Measurements from ENCODE around the gene BTBD9.

BTBD9 gene

GRCh38 chr6:38423746-38424145 lies 216.0 kb downstream of the BTBD9 start:
- no peak for DNase-seq

DNA sequence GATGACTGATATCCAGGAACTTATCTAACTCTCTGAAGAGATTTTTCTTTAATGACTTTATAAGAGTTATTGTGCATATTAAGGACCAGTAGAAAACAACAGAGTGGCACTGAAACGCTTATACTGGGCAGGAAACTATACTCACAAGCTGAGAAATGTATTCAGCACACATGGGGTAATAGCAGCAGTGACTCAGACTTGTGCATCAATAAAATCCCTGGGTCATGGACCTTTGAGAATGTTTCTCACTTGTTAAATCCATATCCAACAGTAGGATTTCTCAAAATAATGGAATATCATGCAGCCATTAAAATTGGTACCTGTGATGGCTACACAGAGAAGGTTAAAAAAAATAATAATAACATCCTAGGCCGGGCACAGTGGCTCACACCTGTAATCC lies 219.5 kb downstream of the BTBD9 start:
- no peak for DNase-seq

GRCh38 chr6:38417521-38417920 lies 222.2 kb downstream of the BTBD9 start:
- no peak for DNase-seq

DNA sequence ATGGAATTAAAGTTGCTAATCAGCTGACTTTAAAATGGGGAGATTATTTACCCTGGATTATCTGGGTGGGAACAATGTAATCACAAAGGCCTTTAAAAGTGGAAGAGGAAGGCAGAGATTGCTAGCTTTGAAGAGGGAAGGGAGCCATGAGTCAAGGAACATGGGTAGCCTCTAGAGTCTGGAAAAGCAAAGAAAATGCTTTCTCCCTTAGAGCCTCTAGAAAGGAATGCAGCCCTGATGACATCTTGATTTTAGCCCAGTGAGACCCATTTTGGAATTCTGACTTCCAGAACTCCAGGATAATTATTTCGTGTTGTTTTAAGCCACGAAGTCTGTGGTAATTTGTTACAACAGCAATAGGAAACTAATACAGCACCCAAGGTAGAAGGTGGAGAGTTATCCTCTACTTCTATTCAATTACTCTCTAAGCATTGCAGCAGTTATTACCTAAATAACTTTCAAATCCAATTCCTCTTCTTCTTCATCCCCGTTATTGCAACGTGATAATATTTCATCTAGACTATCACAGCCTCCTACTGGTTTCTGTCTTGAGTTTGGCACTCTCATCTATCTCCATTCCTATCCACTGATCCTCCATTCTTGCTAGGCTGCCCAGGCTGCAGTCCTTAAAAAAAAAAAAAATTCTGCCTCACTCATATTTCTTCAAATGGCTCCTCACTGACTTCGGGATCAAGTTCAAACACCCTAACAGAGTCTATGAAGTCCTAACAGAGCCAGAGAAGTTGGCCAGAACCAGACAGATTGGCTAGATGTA lies 224.3 kb downstream of the BTBD9 start:
- DNase-seq: peak; percentile 32

- peak; percentile 35 for DNase-seq
Measured at GRCh38 chr6:38413102-38413800, 226.5 kb downstream of the BTBD9 start.

GRCh38 chr6:38407192-38407591 lies 232.5 kb downstream of the BTBD9 start:
- no peak for DNase-seq

DNA sequence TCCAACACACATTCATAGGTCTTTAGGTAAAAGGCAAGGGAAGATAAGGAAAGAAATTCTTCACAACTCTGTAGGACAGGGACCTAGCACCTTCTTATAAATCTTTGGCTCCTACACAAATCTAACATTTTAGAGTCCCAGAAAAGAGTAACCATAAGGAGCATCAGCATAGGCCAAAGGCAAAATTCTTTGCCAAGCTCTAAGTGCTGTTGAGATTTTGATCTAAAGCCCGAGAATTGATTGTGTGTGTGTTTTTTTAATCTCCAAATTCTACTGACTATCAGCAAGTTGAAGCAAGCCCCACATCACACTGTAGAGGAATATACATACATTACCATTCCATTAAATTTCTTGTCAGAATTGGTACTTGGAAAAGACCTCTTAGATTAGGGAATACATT lies 233.6 kb downstream of the BTBD9 start:
- DNase-seq: no peak

DNA sequence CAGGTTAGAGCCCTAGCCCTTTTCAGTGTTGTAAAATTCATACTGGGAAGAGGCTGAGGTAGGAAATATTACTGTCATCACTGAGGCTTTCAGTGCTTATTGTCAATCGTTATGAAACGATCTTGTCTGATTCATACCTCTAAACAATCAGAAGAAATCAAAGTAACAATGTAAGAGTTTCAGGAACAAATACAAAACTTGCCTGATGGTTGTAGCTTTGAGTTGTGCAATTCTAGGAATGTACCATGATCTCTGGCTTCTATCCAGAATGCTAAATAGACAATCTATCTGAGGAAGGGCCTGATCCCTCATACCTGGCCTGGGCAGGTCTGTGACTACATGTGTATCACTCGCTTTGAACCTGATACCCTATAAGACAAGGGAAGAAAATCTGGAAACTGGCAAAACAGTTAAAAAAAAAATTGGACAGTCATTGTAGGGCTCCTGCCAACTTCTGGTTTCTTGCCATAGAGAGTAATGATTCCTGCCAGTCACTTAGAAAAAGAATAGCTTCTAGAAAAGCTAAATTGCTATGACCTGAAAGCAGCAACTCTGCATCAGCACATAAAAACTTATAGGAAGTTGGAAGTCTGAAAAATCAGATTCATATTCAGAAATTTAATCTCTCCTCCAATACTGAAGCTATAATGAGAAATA lies 234.7 kb downstream of the BTBD9 start:
- no peak for DNase-seq

- DNase-seq: no peak
Measured at GRCh38 chr6:38404355-38404754, 235.4 kb downstream of the BTBD9 start.

DNA sequence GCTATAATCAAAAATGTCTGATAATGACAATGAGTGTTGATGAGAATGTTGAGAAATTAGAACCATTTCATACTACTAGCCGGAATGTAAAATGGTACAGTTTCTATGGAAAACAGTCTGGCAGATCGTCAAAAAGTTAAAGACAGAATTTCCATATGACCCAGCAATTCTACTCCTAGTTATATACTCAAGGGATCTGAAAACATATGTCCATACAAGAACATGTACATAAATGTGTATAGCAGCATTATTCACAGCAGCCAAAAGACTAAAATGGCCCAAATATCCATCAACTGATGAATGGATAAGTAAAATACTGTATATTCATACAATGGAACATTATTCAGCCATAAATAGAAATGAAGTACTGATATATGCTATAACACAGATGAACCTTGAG lies 236.2 kb downstream of the BTBD9 start:
- no peak for DNase-seq

DNA sequence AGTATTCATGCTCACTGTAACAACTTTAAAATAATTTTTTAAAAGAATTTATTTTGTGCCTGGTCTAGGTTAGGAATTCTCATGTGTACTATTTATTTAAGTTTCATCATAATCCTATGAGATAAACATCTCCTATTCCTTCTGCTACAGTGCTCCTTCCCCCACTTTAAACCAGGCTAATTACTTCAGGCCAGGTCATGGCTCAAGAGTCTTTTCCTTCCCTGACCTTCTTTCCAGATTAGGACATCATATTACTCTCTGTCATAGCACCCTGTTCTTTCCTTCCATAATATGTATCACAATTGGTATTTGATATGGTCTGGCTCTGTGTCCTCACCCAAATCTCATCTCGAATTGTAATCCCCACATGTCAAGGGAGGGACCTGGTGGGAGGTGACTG lies 239.0 kb downstream of the BTBD9 start:
- no peak for DNase-seq

- no peak for DNase-seq
Measured at GRCh38 chr6:38400101-38400500, 239.6 kb downstream of the BTBD9 start.

DNA sequence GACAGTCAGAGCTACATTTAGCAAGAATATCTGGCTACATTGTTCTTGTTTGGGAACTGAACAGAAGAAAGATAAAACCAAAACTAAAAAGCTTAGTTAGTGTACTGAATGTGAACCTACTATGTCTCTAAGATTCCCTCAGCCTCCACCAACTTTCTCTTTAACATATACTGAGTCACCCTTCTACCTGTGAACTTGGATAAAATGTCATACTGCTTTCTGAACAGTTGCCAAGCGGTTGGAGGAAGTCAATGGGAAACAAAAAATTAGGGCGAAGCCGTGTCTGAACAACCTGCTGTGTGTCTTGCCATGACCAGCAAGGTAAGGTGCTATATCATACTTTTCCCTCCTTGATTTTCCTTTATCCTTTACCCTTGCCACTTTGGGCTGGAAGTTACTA lies 243.5 kb downstream of the BTBD9 start:
- DNase-seq: no peak

GRCh38 chr6:38393986-38394385 lies 245.7 kb downstream of the BTBD9 start:
- no peak for DNase-seq

GRCh38 chr6:38391626-38392579 lies 247.8 kb downstream of the BTBD9 start:
- peak; percentile 59 for DNase-seq

- peak; percentile 47 for DNase-seq
Measured at GRCh38 chr6:38391206-38391605, 248.5 kb downstream of the BTBD9 start.

DNA sequence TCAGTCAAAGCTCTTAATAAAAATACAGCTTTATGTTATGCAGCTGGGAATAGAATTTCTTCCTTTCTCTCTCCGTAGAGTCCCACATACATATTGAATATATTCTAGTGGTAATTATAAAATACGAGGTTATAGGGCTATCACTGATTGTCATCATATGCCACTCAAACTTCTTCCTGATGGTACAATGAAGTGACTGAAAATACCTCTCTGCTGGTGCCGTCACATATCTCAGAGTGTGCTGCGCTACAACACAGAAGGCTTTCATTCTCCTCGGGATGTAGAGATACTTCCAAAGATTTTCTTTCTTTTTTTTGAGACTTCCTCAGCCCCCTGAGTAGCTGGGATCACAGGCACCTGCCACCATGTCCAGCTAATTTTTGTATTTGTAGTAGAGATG lies 249.9 kb downstream of the BTBD9 start:
- no peak for DNase-seq

DNA sequence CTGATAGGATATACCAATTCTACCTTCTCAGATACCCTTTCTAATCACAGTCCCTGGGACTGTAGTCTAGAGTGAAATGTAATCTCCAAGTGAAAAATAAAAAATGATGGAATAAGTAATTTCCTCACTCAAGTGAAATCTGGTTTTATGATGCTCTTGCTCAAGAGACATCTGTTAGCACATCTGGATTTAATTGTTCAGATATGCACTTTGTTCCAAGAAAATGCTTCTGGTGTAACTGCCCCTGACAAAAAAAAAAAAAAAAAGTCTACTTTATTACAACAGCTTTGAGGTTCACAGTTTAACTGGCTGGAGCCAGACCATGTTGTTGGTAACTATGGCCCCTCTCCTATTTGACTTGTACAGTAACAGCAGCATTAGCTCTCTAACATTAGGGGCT lies 251.8 kb downstream of the BTBD9 start:
- DNase-seq: peak; percentile 65

GRCh38 chr6:38387461-38387860 lies 252.3 kb downstream of the BTBD9 start:
- DNase-seq: no peak

GRCh38 chr6:38378801-38379200 lies 260.9 kb downstream of the BTBD9 start:
- no peak for DNase-seq

GRCh38 chr6:38375937-38376336 lies 263.8 kb downstream of the BTBD9 start:
- DNase-seq: no peak

DNA sequence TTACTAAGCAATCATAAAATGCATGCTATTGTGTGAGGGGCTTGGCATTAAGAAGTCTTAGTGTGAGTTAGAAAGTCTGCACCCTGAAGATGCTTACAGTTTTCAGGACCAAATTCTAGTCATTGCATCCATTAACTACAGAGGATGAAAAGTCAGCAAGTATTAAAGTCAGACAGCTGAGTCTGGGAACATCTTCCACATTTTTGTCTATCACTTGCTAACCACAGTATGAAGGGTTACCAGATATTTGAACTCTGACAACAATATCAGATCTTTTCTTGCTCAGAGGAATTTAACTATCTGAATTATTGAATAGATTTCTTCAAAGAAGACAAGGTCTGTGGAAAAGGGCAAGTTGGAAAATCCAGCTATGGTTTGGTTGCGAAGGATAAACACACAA lies 264.4 kb downstream of the BTBD9 start:
- no peak for DNase-seq

GRCh38 chr6:38371881-38372280 lies 267.8 kb downstream of the BTBD9 start:
- DNase-seq: no peak

All from fibroblast of skin of back (primary cell).